DMS53 treated with DMSO at 0.1 percent for 48 hours (cell line): ENCODE results near the gene GBP6.
"Not testable (repeated sequence)": the region's sequence is repeated elsewhere in the genome, so short reads cannot be mapped to it uniquely, and the experiment has no call there.

Experiments used
- DNase-seq: peaks from one replicate; lab custom pipeline; 2025; ENCODE audit not compliant: unreplicated experiment; lab: John Stamatoyannopoulos, UW

GBP6 gene

GRCh38 chr1:89369331-89369730 lies 5.5 kb downstream of the GBP6 start:
- no peak for DNase-seq

- not testable (repeated sequence) for DNase-seq
Measured at GRCh38 chr1:89373810-89374209, 10.0 kb downstream of the GBP6 start.

- no peak for DNase-seq
Measured at GRCh38 chr1:89378001-89378400, 14.1 kb downstream of the GBP6 start.

GRCh38 chr1:89381618-89382017 lies 17.8 kb downstream of the GBP6 start:
- DNase-seq: no peak

- no peak for DNase-seq
Measured at GRCh38 chr1:89382479-89382878, 18.6 kb downstream of the GBP6 start.

- DNase-seq: no peak
Measured at GRCh38 chr1:89383185-89383584, 19.3 kb downstream of the GBP6 start.

GRCh38 chr1:89390707-89391106 lies 26.8 kb downstream of the GBP6 start:
- no peak for DNase-seq

GRCh38 chr1:89391686-89392085 lies 27.8 kb downstream of the GBP6 start:
- no peak for DNase-seq

- DNase-seq: no peak
Measured at GRCh38 chr1:89394851-89395250, 31.0 kb downstream of the GBP6 start.

GRCh38 chr1:89396902-89397301 lies 33.0 kb downstream of the GBP6 start:
- no peak for DNase-seq

- DNase-seq: no peak
Measured at GRCh38 chr1:89405275-89405929, 41.5 kb downstream of the GBP6 start.

- no peak for DNase-seq
Measured at GRCh38 chr1:89407360-89407759, 43.5 kb downstream of the GBP6 start.

- not testable (repeated sequence) for DNase-seq
Measured at GRCh38 chr1:89407768-89408167, 43.9 kb downstream of the GBP6 start.

- DNase-seq: peak; percentile 99
Measured at GRCh38 chr1:89425056-89425455, 61.2 kb downstream of the GBP6 start.

GRCh38 chr1:89429062-89429461 lies 65.2 kb downstream of the GBP6 start:
- no peak for DNase-seq

GRCh38 chr1:89429681-89430080 lies 65.8 kb downstream of the GBP6 start:
- not testable (repeated sequence) for DNase-seq

- DNase-seq: no peak
Measured at GRCh38 chr1:89433421-89433820, 69.6 kb downstream of the GBP6 start.

GRCh38 chr1:89434058-89434780 lies 70.4 kb downstream of the GBP6 start:
- not testable (repeated sequence) for DNase-seq
